ENCODE results near the gene GALNTL6. TPM values are rescaled to one million over a fixed set of nuclear protein-coding genes. Genes with fewer than 3 reads are reported as not detected.

The GALNTL6 gene
- total and polyA plus RNA-seq, 9 of the 15 experiments (the other 6 are each of a cell fraction or from before 2014, with no cell fraction given): 0.18 to 0.50 (median 0.29) TPM

- TF ChIP-seq RREB1 (CRISPR knock-in tag; IDR thresholded peaks at IDR 0.05): no peak
- no peak for TF ChIP-seq MXI1 (IDR thresholded peaks at IDR 0.05; ENCODE audit: low read depth, low read length)
- no peak for TF ChIP-seq POLR2AphosphoS5 (IDR thresholded peaks at IDR 0.05; ENCODE audit: control insufficient read depth, insufficient read depth, low read depth, low read length)
- no peak for TF ChIP-seq ZBTB49 (CRISPR knock-in tag; IDR thresholded peaks at IDR 0.05; ENCODE audit: borderline replicate concordance)
- no peak for TF ChIP-seq KLF6 (CRISPR knock-in tag; IDR thresholded peaks at IDR 0.05; ENCODE audit: borderline replicate concordance)
Observed at GRCh38 chr4:172546782-172547181, 733.6 kb downstream of the GALNTL6 start (continued).

Measured in K562 (cell line).